Esophagus squamous epithelium (tissue), 5 donors: ENCODE results near the gene COPS4. TPM values are rescaled to one million over a fixed set of nuclear protein-coding genes. Genes with fewer than 3 reads are reported as not detected.
A peak's percentile ranks its signal among the peaks of the same experiment; 100 is the strongest.

Experiments
- DNase-seq: peaks from one replicate; lab custom pipeline; 2025; lab: John Stamatoyannopoulos, UW
- H3K27ac ChIP-seq, 4 donors: fragments of 200-600 bp; sonication (generic); one replicate each; pipeline ENCODE4 v1.5.1; 2016 to 2019; ENCODE audit warnings: mild to moderate bottlenecking in 1 of 4
- H3K27me3 ChIP-seq, 4 donors: fragments of 200-600 bp; sonication (generic); 1 replicate in 3 of 4; 2 replicates in 1 of 4; pipeline versions ENCODE4 v1.5.1 to v1.6.0; 2017 to 2021; ENCODE audit warnings: antibody characterized with exemption in 1 of 4
- H3K36me3 ChIP-seq, 3 donors: fragments of 200-600 bp; sonication (generic); one replicate each; pipeline ENCODE4 v1.5.1; 2016 to 2019
- H3K4me1 ChIP-seq, 3 donors: fragments of 200-600 bp; sonication (generic); one replicate each; pipeline ENCODE4 v1.5.1; 2017 to 2019
- H3K4me3 ChIP-seq, 4 donors: fragments of 200-600 bp; sonication (generic); 1 replicate in 3 of 4; 2 replicates in 1 of 4; pipeline ENCODE4 v1.5.1; 2016 to 2019; ENCODE audit warnings: mild to moderate bottlenecking in 2 of 4, moderate library complexity in 1 of 4
- H3K9me3 ChIP-seq, 3 donors: fragments of 200-600 bp; sonication (generic); one replicate each; pipeline ENCODE4 v1.5.1; 2016 to 2019
- POLR2A ChIP-seq, 4 donors: fragments of 450-650 bp; IDR thresholded peaks; one replicate each; pipeline ENCODE4 v1.6.1; 2017; ENCODE audit warnings: antibody characterized with exemption in 4 of 4, mild to moderate bottlenecking in 4 of 4, moderate library complexity in 3 of 4
- WGBS, 2 donors: methylation state at CpG; one replicate each; pipeline ENCODE4 v1.1.5; 2018; 5-methylcytosine and 5-hydroxymethylcytosine counted together
- intact Hi-C: fragments of 100-400 bp; cut with DNase I; formaldehyde crosslinking; loops from one replicate; pipeline ENCODE4 v1.15.0; 2022
- total RNA-seq, 4 donors: library from RNA; depleted of rRNA; stranded (reverse); fragments of >200 nt; gene quantifications; one replicate each; pipeline ENCODE4 v1.1.0, GENCODE V29; 2016
- TF ChIP-seq, protein P1 (sequence below), 6 experiments: fragments of 450-650 bp in 4 of 6; fragments of 200-600 bp in 2 of 6; sonication (generic) in 2 of 6; IDR thresholded peaks; one replicate each; pipeline ENCODE4 v1.5.1; 2016 to 2019; ENCODE audit warnings: antibody characterized with exemption in 6 of 6, mild to moderate bottlenecking in 4 of 6, moderate library complexity in 4 of 6
- donor health status: DM: yes; HTN: yes; CAD: no.

The COPS4 gene
- total RNA-seq, 4 donors from 2014 or later = 22.5 to 56.8 (median 39.9) TPM

DNA sequence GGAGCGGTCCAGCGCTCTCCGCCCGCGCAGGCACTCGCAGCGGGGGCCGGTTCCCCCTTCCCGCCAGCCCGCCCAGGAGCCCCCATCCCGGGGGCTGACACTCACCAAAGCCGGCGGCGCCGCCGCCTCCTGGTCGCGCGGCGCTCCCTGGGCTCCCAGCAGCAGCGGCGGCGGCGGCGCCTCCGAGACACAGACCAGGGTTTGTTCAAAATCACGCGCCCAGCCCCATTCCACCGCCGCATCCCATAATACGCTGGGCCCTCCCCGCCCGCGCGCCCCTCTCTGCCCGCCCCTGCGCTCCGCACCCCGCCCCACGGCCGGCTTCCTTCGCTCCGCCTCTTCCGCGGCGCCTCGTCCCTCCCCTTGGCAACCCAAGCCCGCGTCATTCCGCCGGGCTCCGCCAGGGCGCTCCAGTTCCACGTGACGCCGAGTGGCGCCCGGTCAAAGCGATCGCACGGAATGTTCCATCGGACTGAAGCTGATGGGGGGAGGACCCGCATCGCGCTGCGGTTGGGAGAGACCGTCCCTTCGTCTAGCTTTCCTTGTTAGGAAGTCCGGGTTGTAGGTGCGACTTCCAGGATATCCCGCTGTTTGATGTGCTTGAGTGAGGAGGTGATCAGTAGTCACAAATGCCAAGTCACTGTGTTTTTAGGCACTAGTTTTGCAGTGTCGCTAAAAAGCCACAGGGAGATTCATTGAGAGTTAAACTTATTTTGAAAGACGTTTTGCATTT is 22.1 kb upstream of the COPS4 start:
- Histone ChIP-seq H3K4me3 (peak overlapping the region; percentile 67 to 96 (median 85)), H3K9me3 (no peaks in the 10 kb centered on the region), H3K4me1 (peaks cover 10 to 49% (median 12%) of the 10 kb centered on the region in 3 donors), H3K27me3 (no peaks in the 10 kb centered on the region), H3K27ac (peak overlapping the region; percentile 96 to 98 (median 98)), H3K36me3 (no peaks in the 10 kb centered on the region)
- peak; percentile 73 for DNase-seq
- intact Hi-C loops = no loop called here
- WGBS, 2 donors = 0% methylated on average over 3 to 14 of the region's 73 CpGs
- peak in 2 of 4 donors; percentile 45 to 71 for TF ChIP-seq POLR2A (IDR thresholded peaks at IDR 0.05)
- TF ChIP-seq, protein P1, sequence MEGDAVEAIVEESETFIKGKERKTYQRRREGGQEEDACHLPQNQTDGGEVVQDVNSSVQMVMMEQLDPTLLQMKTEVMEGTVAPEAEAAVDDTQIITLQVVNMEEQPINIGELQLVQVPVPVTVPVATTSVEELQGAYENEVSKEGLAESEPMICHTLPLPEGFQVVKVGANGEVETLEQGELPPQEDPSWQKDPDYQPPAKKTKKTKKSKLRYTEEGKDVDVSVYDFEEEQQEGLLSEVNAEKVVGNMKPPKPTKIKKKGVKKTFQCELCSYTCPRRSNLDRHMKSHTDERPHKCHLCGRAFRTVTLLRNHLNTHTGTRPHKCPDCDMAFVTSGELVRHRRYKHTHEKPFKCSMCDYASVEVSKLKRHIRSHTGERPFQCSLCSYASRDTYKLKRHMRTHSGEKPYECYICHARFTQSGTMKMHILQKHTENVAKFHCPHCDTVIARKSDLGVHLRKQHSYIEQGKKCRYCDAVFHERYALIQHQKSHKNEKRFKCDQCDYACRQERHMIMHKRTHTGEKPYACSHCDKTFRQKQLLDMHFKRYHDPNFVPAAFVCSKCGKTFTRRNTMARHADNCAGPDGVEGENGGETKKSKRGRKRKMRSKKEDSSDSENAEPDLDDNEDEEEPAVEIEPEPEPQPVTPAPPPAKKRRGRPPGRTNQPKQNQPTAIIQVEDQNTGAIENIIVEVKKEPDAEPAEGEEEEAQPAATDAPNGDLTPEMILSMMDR (IDR thresholded peaks at IDR 0.05) = peak; percentile 39 to 67 (median 58)

DNA sequence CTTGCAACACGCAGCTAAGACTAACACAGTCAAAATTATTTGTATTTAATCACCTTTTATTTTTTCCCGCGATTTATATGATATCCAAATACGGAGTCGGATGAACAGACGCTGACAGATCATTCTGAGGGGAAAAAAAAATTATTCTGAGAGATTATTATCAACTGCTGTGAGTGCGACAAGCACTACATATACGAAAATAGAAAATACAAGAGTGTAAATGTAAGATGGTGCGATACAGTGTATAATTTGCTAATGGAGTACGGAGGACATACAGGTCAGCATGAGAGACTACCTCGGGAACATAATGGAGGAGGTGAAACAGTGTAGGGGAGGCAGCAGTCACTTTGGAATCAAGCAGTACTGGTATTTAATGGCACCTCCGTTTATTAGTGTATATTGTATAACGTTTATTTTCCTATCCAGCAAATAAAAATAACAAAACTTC is 21.5 kb upstream of the COPS4 start:
- peak overlapping the region; percentile 67 to 96 (median 85) for H3K4me3 ChIP-seq
- no peaks in the 10 kb centered on the region for H3K9me3 ChIP-seq
- H3K4me1 ChIP-seq = peaks cover 10 to 44% (median 12%) of the 10 kb centered on the region in 3 donors
- TF ChIP-seq, protein P1 (IDR thresholded peaks at IDR 0.05) = no peak
- TF ChIP-seq POLR2A (IDR thresholded peaks at IDR 0.05) = no peak
- no peaks in the 10 kb centered on the region for H3K27me3 ChIP-seq
- intact Hi-C loops = no loop called here
- H3K36me3 ChIP-seq = no peaks in the 10 kb centered on the region
- WGBS, 2 donors = 7 to 9% methylated on average over 13 of the region's 13 CpGs
- H3K27ac ChIP-seq = peak overlapping the region; percentile 96 to 98 (median 98)
- DNase-seq = no peak

DNA sequence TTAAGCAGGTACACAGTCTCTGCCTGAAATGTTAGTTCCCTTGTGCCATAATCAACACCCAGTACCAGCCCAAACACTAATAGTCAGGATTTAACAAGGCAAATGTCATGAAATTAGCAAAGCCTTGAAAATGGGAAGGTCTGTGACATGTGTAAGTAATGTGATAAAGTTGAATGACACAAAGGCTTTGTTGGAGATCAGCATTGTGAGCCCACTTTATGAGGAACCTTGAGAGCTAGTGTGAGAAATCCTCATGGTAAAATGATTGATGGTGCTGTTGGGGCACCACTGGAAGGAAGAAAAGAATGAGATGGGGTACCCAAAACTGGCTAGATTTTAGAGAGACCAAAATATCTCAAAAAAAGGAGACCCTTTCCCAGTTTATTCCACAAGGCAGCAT is 21.1 kb upstream of the COPS4 start:
- Histone ChIP-seq H3K9me3 (no peaks in the 10 kb centered on the region), H3K4me1 (peaks cover 10 to 39% (median 12%) of the 10 kb centered on the region in 3 donors), H3K36me3 (no peaks in the 10 kb centered on the region), H3K27me3 (no peaks in the 10 kb centered on the region), H3K4me3 (peak overlapping the region in 3 of 4 donors; percentile 67 to 96 (median 74)), H3K27ac (peak overlapping the region in 3 of 4 donors; percentile 97 to 98 (median 98))
- DNase-seq = no peak
- TF ChIP-seq, protein P1 (IDR thresholded peaks at IDR 0.05) = no peak
- no peak for TF ChIP-seq POLR2A (IDR thresholded peaks at IDR 0.05)
- intact Hi-C loops = no loop called here

DNA sequence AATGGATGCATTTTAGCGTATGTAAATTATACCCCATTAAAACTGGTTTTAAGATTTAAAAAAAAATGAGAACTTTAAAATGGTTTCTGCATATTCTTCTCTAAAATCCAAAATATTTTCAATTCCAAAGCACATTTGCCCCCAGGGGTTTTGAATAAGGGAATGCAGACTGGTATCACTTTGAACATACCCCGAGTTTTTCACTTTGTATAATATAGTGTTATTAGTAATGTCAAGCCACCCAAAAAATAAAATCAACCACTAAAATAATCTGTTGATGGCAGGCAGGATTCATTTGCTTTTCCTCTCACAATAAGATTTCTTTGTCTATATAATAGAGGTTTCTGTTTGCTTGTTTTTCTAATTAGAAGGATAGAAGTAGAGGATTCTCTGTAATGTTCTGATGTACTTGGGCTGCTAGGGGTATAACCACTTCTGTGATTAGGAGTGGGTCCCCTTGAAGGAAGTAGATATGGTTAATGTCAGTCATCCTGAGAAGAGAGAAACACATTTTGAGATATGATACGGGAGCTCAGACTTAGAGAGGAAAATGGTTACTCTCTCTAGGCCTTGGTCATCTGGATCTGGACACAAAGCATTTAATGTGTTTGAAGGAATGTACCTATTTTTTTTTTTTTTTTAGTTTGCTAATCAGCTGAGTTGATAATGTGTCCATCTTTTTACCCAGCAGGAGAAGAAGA is 15.0 kb upstream of the COPS4 start:
- Histone ChIP-seq H3K27me3 (no peaks in the 10 kb centered on the region), H3K4me1 (no peaks in the 10 kb centered on the region), H3K27ac (no peak overlapping the region), H3K9me3 (peaks cover 0 to 9% (median 4%) of the 10 kb centered on the region in 3 donors), H3K4me3 (no peak overlapping the region), H3K36me3 (no peaks in the 10 kb centered on the region)
- 73 to 76% methylated on average over 3 of the region's 3 CpGs for WGBS, 2 donors
- no peak for DNase-seq
- intact Hi-C loops = no loop called here
- TF ChIP-seq, protein P1 (IDR thresholded peaks at IDR 0.05) = no peak
- TF ChIP-seq POLR2A (IDR thresholded peaks at IDR 0.05) = no peak
